Smooth muscle cell (in vitro differentiated cells): ENCODE data around the gene SIL1. TPM values are rescaled to one million over a fixed set of nuclear protein-coding genes. Genes with fewer than 3 reads are reported as not detected.

Source experiments
- DNase-seq: peaks from one replicate; lab custom pipeline; 2025; ENCODE audit not compliant: unreplicated experiment; lab: John Stamatoyannopoulos, UW
- H2AFZ ChIP-seq: fragments of 200-600 bp; sonication (generic); 2 replicates; pipeline ENCODE4 v1.6.0; 2016; ENCODE audit warnings: antibody characterized with exemption, low read depth, mild to moderate bottlenecking
- H3F3A ChIP-seq: fragments of 200-600 bp; sonication (generic); 2 replicates; pipeline ENCODE4 v1.6.0; 2017; ENCODE audit warnings: antibody characterized with exemption, low read depth
- H3K27ac ChIP-seq: fragments of 200-600 bp; sonication (generic); 2 replicates; pipeline ENCODE4 v1.5.1; 2016; ENCODE audit warnings: low read depth, mild to moderate bottlenecking
- H3K27me3 ChIP-seq: fragments of 200-600 bp; sonication (generic); 2 replicates; pipeline ENCODE4 v1.6.1; 2016; ENCODE audit warnings: low read depth, mild to moderate bottlenecking
- H3K36me3 ChIP-seq: fragments of 200-600 bp; sonication (generic); 2 replicates; pipeline ENCODE4 v1.5.1; 2016; ENCODE audit warnings: low read depth
- H3K4me1 ChIP-seq: fragments of 200-600 bp; sonication (generic); 2 replicates; pipeline ENCODE4 v1.5.1; 2016; ENCODE audit warnings: low read depth
- H3K4me2 ChIP-seq: fragments of 200-600 bp; sonication (generic); 2 replicates; pipeline ENCODE4 v1.6.0; 2016; ENCODE audit warnings: mild to moderate bottlenecking
- H3K4me3 ChIP-seq: fragments of 200-600 bp; sonication (generic); 2 replicates; pipeline ENCODE4 v1.5.1; 2016; ENCODE audit warnings: mild to moderate bottlenecking
- H3K79me2 ChIP-seq: fragments of 200-600 bp; sonication (generic); 2 replicates; pipeline ENCODE4 v1.6.0; 2016; ENCODE audit warnings: low read depth, mild to moderate bottlenecking
- H3K9ac ChIP-seq: fragments of 200-600 bp; sonication (generic); 2 replicates; pipeline ENCODE4 v1.6.0; 2016; ENCODE audit warnings: low read depth
- H3K9me3 ChIP-seq: fragments of 200-600 bp; sonication (generic); replicated peaks from 2 replicates; pipeline ENCODE4 v1.5.1; 2016; ENCODE audit warnings: low read depth
- H4K20me1 ChIP-seq: fragments of 200-600 bp; sonication (generic); 2 replicates; pipeline ENCODE4 v1.6.0; 2016; ENCODE audit warnings: low read depth
- CTCF ChIP-seq: fragments of 200-600 bp; sonication (generic); IDR thresholded peaks from 2 replicates; pipeline ENCODE4 v1.5.1; 2017; ENCODE audit warnings: borderline replicate concordance, mild to moderate bottlenecking, antibody characterized with exemption; ENCODE audit not compliant: insufficient read depth, poor library complexity, severe bottlenecking
- WGBS: methylation state at CpG from one replicate; pipeline ENCODE4 v1.1.7; 2016; ENCODE audit warnings: low lambda C conversion rate; 5-methylcytosine and 5-hydroxymethylcytosine counted together
- polyA plus RNA-seq: library from polyadenylated mRNA; unstranded; fragments of >200 nt; fragmentation: Nextera tagmentation; extraction: Ambion mirVana; gene quantifications from 2 replicates; pipeline ENCODE4 v1.2.1, GENCODE V29; 2016
- total RNA-seq: library from RNA; depleted of rRNA; stranded (reverse); fragments of >200 nt; gene quantifications from 2 replicates; pipeline ENCODE4 v1.2.3, GENCODE V29; 2014

SIL1 gene
- total and polyA plus RNA-seq, 2 experiments from 2014 or later, result 45.5 to 119 TPM

GRCh38 chr5:138932171-138932810 is 265.9 kb downstream of the SIL1 start:
- H3K4me3 ChIP-seq, result no peak overlapping the region
- no peaks in the 10 kb centered on the region for H3K4me1 ChIP-seq
- WGBS, result 93% methylated on average over 20 of the region's 20 CpGs
- peaks cover 7% of the 10 kb centered on the region for H3F3A ChIP-seq
- peaks cover 31% of the 10 kb centered on the region for H4K20me1 ChIP-seq
- TF ChIP-seq CTCF, result no peak
- H3K27me3 ChIP-seq, result no peaks in the 10 kb centered on the region
- no peak for DNase-seq
- H3K79me2 ChIP-seq, result peaks cover 17% of the 10 kb centered on the region
- H3K27ac ChIP-seq, result no peak overlapping the region
- no peak overlapping the region for H2AFZ ChIP-seq
- no peaks in the 10 kb centered on the region for H3K9me3 ChIP-seq
- no peak overlapping the region for H3K9ac ChIP-seq
- no peak overlapping the region for H3K4me2 ChIP-seq
- H3K36me3 ChIP-seq, result peaks cover 34% of the 10 kb centered on the region

GRCh38 chr5:138930371-138931097 is 267.6 kb downstream of the SIL1 start:
- Histone ChIP-seq H3K4me1 (no peaks in the 10 kb centered on the region), H3K9me3 (no peaks in the 10 kb centered on the region), H3F3A (peaks cover 5% of the 10 kb centered on the region), H3K9ac (no peak overlapping the region), H3K27ac (no peak overlapping the region), H3K27me3 (no peaks in the 10 kb centered on the region), H4K20me1 (peaks cover 48% of the 10 kb centered on the region), H3K36me3 (peaks cover 34% of the 10 kb centered on the region), H3K4me3 (no peak overlapping the region), H2AFZ (no peak overlapping the region), H3K4me2 (no peak overlapping the region), H3K79me2 (peaks cover 20% of the 10 kb centered on the region)
- TF ChIP-seq CTCF, result no peak
- 92% methylated on average over 10 of the region's 10 CpGs for WGBS
- no peak for DNase-seq

- H3K4me2 ChIP-seq, result no peak overlapping the region
- peaks cover 56% of the 10 kb centered on the region for H4K20me1 ChIP-seq
- peaks cover 5% of the 10 kb centered on the region for H3K4me1 ChIP-seq
- no peaks in the 10 kb centered on the region for H3K27me3 ChIP-seq
- no peak overlapping the region for H3K27ac ChIP-seq
- WGBS, result 99% methylated on average over 4 of the region's 4 CpGs
- no peak for TF ChIP-seq CTCF
- peaks cover 25% of the 10 kb centered on the region for H3K79me2 ChIP-seq
- H2AFZ ChIP-seq, result no peak overlapping the region
- no peaks in the 10 kb centered on the region for H3K9me3 ChIP-seq
- H3K9ac ChIP-seq, result no peak overlapping the region
- DNase-seq, result no peak
- H3F3A ChIP-seq, result peaks cover 7% of the 10 kb centered on the region
- H3K4me3 ChIP-seq, result no peak overlapping the region
- peaks cover 38% of the 10 kb centered on the region for H3K36me3 ChIP-seq
Measured at GRCh38 chr5:138929571-138929955, 268.6 kb downstream of the SIL1 start.

GRCh38 chr5:138927979-138928378 is 270.2 kb downstream of the SIL1 start:
- WGBS, result 88% methylated on average over 7 of the region's 7 CpGs
- Histone ChIP-seq H3K4me3 (no peak overlapping the region), H3K9ac (no peak overlapping the region), H3K36me3 (peaks cover 43% of the 10 kb centered on the region), H3K9me3 (no peaks in the 10 kb centered on the region), H3F3A (peaks cover 12% of the 10 kb centered on the region), H2AFZ (no peak overlapping the region), H4K20me1 (peaks cover 72% of the 10 kb centered on the region), H3K79me2 (peaks cover 41% of the 10 kb centered on the region), H3K27me3 (no peaks in the 10 kb centered on the region), H3K4me1 (peaks cover 5% of the 10 kb centered on the region), H3K27ac (no peak overlapping the region), H3K4me2 (no peak overlapping the region)
- no peak for TF ChIP-seq CTCF
- no peak for DNase-seq
